Measurements from ENCODE around the gene BORCS6.

- TF ChIP-seq EZH2 (IDR thresholded peaks at IDR 0.05; ENCODE audit: insufficient read depth, poor library complexity, severe bottlenecking) (no peak), EZH2phosphoT487 (IDR thresholded peaks at IDR 0.05; ENCODE audit: insufficient read depth, low read depth) (no peak)
Measured at GRCh38 chr17:8222380-8222629, 32.3 kb upstream of the BORCS6 start.
